Suppressor macrophage (primary cell): Measurements from ENCODE around the gene RAMACL.
A peak's percentile ranks its signal among the peaks of the same experiment; 100 is the strongest.

Source experiments
- DNase-seq, 4 experiments: peaks; one replicate each; pipeline ENCODE4 v3.0.0-alpha.2; 2020 to 2022

Gene RAMACL

GRCh38 chr6:166573511-166574216 lies 12.8 kb downstream of the RAMACL start:
- peak in 3 of 4 experiments; percentile 58 to 66 (median 62) for DNase-seq

- DNase-seq = peak in 3 of 4 experiments; percentile 27 to 45 (median 43)
Observed at GRCh38 chr6:166572370-166573261, 13.9 kb downstream of the RAMACL start.

DNA sequence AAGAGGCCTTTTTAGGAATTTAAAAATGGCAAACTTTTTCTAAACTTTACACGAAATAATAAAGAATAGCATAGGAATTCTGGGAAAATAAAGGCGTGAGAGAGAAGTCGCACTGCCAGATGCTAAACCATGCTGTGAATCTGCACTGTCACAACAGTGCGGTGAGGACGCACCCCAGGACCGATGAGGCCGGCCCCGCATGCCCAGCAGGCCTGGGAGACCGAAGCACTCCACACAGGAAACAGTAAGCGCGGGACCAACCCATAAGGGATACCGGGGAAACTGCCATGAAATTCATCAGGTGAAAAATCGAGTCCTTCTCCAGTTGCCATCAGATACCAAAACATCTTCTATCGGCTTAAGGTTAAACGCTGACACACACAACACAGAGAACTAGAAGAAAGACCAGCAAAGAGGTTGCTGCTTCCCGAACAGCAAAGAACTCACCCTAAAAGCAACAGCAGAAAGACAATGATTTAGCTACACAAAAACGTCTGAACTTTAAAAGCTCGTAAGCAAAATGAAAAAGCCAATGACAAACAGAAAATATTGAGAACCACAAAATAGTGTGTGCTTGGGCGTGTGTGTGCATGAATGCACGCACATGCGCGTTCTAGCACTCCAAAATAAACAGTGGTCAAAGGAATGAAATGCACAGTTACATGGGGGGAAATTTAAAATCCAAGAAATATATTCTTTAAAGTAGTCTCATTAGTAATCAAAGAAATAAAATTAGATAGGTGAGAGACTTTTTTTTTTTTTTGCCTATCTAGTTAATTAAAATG lies 15.4 kb downstream of the RAMACL start:
- DNase-seq = no peak

GRCh38 chr6:166569206-166569605 lies 17.3 kb downstream of the RAMACL start:
- no peak for DNase-seq

- DNase-seq = no peak
Observed at GRCh38 chr6:166567813-166568212, 18.7 kb downstream of the RAMACL start.

GRCh38 chr6:166567107-166567506 lies 19.4 kb downstream of the RAMACL start:
- peak in 3 of 4 experiments; percentile 11 to 47 (median 37) for DNase-seq

DNA sequence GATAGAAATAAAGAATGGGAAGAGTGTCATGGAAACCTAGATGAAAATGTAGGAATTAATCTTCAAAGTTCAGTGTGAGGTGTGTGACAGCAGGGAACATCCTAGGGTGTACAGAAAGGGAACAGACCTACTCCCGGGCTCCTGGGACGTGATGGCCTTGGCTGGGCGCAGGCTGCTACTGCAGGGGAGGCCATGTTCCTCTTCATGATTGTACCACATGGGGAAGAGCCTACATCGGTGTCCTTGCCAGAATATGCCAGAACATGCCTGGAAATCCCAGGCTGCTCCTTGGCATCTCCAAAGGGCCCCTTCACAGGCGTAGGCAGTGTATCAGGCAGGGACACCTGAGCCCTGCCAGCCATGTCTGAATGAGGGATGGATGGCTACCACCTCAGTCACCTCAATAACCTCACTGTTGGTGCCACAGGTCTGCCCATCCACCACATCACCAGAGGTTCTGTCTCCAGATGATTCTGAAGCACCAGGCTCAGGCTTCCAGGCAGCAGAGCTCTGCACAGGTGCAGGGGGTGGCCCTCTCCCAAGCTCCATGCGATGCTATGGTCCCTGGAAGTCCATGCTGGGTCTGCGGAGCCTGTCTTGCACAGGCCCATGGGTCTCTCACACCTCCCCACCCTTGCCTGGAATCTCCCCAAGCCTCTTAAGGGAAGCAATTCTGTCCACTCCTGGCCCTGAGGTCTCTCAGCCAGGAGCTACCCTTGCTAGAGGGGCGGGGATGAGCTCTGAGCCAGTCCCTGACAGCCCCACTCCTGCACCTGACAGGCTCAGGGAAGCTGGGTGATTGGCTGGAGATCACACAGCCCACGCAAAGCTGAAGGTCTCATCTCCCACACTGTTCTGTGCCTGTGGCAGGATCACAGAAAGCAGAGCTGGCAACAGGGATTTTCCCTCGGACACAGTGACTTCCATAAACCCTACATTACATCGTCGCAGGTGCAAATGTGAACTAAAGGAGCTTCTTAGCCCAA lies 20.2 kb downstream of the RAMACL start:
- DNase-seq = peak in 1 of 4 experiments; percentile 13

- no peak for DNase-seq
Observed at GRCh38 chr6:166565084-166565967, 21.2 kb downstream of the RAMACL start.

GRCh38 chr6:166563805-166564204 lies 22.7 kb downstream of the RAMACL start:
- DNase-seq = no peak

GRCh38 chr6:166563200-166563599 lies 23.3 kb downstream of the RAMACL start:
- DNase-seq = no peak

GRCh38 chr6:166562726-166563125 lies 23.8 kb downstream of the RAMACL start:
- no peak for DNase-seq

DNA sequence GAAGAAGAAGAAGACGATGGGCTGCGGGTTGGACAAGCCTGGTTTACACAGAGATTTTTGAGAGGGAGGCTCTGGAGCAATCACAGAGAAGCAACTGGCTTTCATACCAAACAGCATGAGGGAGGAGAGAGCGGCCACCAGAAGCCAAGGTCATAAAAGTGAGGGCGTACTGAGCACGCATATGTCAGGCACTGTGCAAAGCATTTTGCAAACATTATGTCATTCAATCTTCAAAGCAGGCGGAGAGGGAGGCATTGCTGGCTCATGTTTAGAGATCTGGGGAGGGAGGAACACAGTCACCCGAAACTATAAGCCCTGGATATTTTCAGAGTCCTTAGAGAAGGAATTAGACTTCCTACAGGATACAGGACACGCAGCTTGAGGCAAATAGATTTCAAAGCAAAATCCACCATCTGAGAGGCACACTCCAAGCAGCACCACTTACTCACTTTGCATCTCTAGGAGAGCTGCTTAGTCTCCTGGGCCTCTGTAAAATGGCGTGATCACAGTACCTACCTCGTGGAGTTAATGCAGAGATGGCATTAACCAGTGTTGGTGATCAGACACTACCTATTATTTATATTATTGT lies 24.6 kb downstream of the RAMACL start:
- DNase-seq = no peak

- DNase-seq = no peak
Observed at GRCh38 chr6:166560222-166560621, 26.3 kb downstream of the RAMACL start.

GRCh38 chr6:166559662-166560061 lies 26.8 kb downstream of the RAMACL start:
- no peak for DNase-seq

DNA sequence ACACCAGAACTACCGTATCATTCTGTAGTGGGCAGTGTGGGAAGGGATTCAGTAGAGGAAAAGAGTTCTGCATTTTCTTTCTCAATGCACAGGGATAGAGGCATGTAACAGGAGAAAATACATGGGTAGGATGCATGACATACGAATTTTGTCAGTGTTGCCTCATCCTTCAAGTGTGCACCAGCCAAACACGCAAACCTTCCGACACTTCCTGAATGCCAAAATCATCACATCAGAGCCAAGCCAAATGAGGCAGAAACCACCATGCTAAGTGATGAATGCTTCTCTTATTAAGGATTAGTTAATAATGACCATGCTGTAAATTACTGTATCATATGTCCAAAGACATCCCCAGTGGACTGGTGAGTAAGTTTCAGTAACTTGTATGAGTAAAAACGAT lies 27.3 kb downstream of the RAMACL start:
- peak in 2 of 4 experiments; percentile 25 to 48 for DNase-seq

DNA sequence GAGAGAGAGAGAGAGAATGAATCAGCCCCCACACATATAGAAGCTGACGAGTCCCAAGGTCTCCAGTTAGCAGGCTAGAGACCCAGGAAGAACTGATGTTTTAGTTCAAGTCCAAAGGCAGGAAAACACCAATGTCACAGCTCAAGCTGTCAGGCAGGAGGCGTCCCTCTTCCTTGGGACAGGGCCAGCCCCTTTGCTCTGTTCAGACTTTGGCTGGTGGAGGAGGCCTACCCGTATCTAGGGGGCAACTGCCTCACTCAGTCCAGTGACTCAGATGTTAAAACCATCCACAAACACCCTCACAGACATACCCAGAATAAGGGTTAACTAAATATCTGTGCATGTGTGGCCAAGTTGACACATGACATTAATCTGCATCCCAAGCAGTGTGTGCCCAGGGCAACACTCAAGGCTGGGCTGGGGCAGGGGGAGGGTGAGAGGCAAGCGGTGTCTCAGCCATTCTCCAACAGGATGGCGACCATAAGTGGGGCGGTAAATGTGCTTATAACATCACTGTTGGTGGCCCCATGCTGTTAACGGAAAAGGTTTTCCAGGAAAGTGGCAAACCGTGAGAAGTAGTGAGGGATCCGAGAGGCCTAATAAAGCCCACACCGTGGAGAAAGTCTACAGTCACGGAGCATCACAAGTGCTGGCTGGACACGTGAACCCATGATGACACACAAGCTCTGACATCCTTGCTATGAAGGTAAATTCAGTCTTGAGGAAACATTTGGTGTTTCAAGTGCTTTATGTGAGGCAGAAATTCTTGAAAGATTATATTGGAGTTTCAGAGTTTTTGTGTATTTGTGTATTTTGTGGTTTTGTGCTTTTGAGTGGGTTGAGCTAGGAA lies 28.1 kb downstream of the RAMACL start:
- DNase-seq = no peak

GRCh38 chr6:166556863-166557322 lies 29.6 kb downstream of the RAMACL start:
- DNase-seq = peak; percentile 91 to 96 (median 92)

DNA sequence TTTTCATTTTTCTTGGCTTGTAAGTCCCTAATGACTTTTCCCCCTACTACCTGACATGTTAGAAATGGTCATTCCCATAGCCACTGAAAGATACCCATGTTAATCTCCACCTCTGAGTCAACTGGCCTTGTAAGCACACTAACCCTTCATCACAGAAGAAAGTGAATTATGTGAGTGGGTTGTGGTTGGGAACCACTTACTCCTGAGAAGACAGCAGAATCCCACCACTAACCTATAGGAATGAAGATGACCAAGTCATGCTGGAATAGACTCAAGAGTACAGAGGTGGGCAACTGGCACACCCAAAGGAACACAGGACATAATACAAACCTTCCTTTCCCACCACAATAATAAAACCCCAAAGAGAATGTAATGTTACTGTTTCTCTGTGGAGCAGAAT lies 30.1 kb downstream of the RAMACL start:
- no peak for DNase-seq

DNA sequence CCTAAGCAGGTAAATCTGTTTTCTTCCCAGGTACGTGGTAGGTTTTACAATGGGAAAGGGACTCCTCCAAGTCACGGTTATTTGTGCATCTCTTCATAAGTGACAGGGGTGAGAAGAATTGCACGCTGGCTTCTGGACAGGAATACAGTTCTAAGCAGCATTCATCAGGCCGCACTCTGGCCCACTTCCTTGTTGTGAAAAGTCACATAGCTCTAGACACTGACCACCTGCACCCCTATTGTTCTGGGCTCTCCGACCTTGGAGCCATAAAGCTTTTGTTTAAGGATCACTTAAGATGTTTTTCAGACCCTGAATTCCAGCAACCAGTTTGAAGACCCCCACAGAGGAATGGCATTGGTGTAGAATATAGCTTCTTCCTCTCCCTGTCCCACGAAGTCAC lies 31.4 kb downstream of the RAMACL start:
- DNase-seq = no peak
